Naive thymus-derived CD8-positive, alpha-beta T cell (primary cell): ENCODE measurements around the gene KIF1A. TPM values are rescaled to one million over a fixed set of nuclear protein-coding genes. Genes with fewer than 3 reads are reported as not detected.

Experiments used
- ATAC-seq, 2 donors: fragments of 150-1000 bp; cut with Tn5 transposase in 1 of 2; sonication (Bioruptor Pico), chemical (Tn5 transposase) in 1 of 2; 1 replicate in 1 of 2; 2 replicates in 1 of 2; pipeline ENCODE4 v1.10.0; 2021; ENCODE audit warnings: mild to moderate bottlenecking in 2 of 2, moderate library complexity in 2 of 2
- POLR2A ChIA-PET: fragments of 350-600 bp; sonication (Branson Sonifier 250); formaldehyde crosslinking; loops from one replicate; lab custom pipeline; 2021; ENCODE audit warnings: antibody characterized with exemption; lab: Charles Lee
- DNase-seq, 10 donors: peaks; one replicate each; pipeline versions ENCODE4 v3.0.0 to v3.0.0-alpha.2; 2020 to 2022
- H3K27ac Mint-ChIP-seq, 10 donors: one replicate each; pipeline ENCODE4 v1.8.0; 2020 to 2022; ENCODE audit warnings: mild to moderate bottlenecking in 10 of 10, mixed read lengths in 10 of 10, moderate library complexity in 4 of 10, inconsistent platforms in 1 of 10
- H3K27me3 Mint-ChIP-seq, 5 donors: one replicate each; pipeline ENCODE4 v1.8.0; 2021 to 2022; ENCODE audit warnings: mixed read lengths in 5 of 5
- H3K36me3 Mint-ChIP-seq, 3 donors: one replicate each; pipeline ENCODE4 v1.8.0; 2020 to 2022; ENCODE audit warnings: mixed read lengths in 3 of 3, mild to moderate bottlenecking in 2 of 3, inconsistent platforms in 1 of 3
- H3K4me1 Mint-ChIP-seq, 4 donors: one replicate each; pipeline ENCODE4 v1.8.0; 2021 to 2022; ENCODE audit warnings: mixed read lengths in 4 of 4
- H3K4me3 Mint-ChIP-seq, 10 donors: one replicate each; pipeline ENCODE4 v1.8.0; 2020 to 2022; ENCODE audit warnings: mild to moderate bottlenecking in 10 of 10, mixed read lengths in 10 of 10, moderate library complexity in 6 of 10, inconsistent platforms in 1 of 10
- H3K9me3 Mint-ChIP-seq, 9 donors: one replicate each; pipeline ENCODE4 v1.8.0; 2020 to 2022; ENCODE audit warnings: mixed read lengths in 9 of 9, mild to moderate bottlenecking in 3 of 9, inconsistent platforms in 1 of 9, moderate library complexity in 1 of 9
- polyA plus RNA-seq, 3 donors: library from polyadenylated mRNA; unstranded; fragments of 300-500 nt; fragmentation: Illumina TruSeq; gene quantifications; one replicate each; pipeline ENCODE4 v1.2.3, GENCODE V29; 2021
- total RNA-seq, 8 experiments: library from RNA in 2 of 8; stranded (reverse) in 2 of 8; gene quantifications; one replicate each; pipeline ENCODE4 v1.2.3 and lab custom pipeline; 2021 to 2026

The KIF1A gene
- total and polyA plus RNA-seq, 5 experiments from 2014 or later: 0.10 TPM; not detected in 4

- Mint-ChIP-seq H3K36me3 (no peaks in the 10 kb centered on the region), H3K27me3 (no peaks in the 10 kb centered on the region), H3K9me3 (no peaks in the 10 kb centered on the region), H3K4me3 (peak overlapping the region in 1 of 10 donors; percentile 38), H3K27ac (no peak overlapping the region), H3K4me1 (no peaks in the 10 kb centered on the region)
- no peak for DNase-seq
- ATAC-seq: no peak
- POLR2A ChIA-PET: no interaction called here
Measured at GRCh38 chr2:240716130-240716798, 103.8 kb downstream of the KIF1A start.

DNA sequence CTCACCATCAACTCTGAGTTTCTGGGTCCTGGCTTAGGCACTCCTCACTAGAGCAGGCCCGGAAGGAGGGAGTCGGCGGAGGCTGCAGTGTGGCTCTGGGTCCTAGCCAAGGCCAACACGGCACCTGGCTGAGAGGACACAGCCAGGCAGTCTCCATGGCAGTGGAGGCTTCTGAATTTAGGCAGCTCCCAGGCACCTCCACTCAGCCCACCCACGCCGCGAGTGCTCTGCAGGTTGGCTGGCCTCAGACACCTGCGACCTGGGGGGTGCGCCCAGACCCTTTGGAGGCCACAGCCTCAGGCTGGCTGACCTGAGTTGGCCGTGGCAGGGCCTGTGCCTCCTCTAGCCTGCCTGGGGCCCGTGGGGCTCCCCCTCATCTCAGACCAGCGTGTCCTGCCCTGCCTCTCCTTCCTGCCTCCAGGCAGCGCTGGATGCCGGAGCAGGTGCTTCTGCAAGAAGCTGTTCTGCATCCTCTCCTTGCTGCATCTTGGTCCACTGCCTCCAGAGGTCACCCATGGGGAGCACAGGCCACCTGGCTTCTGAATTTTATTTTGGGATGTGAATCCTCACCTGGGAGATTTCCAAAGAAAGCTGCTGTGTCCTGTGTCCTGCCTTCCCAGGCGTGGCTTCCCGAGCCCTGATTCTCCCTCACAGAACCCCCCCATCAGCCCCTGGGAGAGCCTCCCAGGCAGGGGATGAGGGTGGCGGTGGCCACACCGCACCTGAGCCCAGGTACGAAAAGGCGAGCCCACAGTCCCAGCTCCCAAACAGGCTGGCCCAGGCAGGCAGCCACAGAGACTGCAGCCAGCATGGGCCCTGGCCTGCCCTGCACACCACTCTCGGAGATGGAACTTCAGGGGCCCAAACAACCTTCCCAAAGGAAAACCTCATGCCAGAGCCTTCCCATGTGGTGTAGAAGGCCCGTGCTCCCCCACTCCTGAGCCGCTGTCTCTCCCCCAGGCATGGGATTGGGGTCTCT lies 105.0 kb downstream of the KIF1A start:
- DNase-seq (peak in 1 of 10 donors; percentile 3), ATAC-seq (no peak)
- H3K27me3 Mint-ChIP-seq: no peaks in the 10 kb centered on the region
- H3K9me3 Mint-ChIP-seq: no peaks in the 10 kb centered on the region
- no peaks in the 10 kb centered on the region for H3K36me3 Mint-ChIP-seq
- POLR2A ChIA-PET: no interaction called here
- peaks cover 0 to 2% (median 0%) of the 10 kb centered on the region in 4 donors for H3K4me1 Mint-ChIP-seq
- no peak overlapping the region for H3K27ac Mint-ChIP-seq
- no peak overlapping the region for H3K4me3 Mint-ChIP-seq

GRCh38 chr2:240713928-240714746 lies 105.9 kb downstream of the KIF1A start:
- Mint-ChIP-seq H3K27ac (peak overlapping the region in 2 of 10 donors; percentile 28 to 48), H3K36me3 (no peaks in the 10 kb centered on the region), H3K27me3 (no peaks in the 10 kb centered on the region), H3K4me1 (peaks cover 0 to 3% (median 0%) of the 10 kb centered on the region in 4 donors), H3K9me3 (no peaks in the 10 kb centered on the region), H3K4me3 (no peak overlapping the region)
- no peak for ATAC-seq
- POLR2A ChIA-PET: no interaction called here
- peak in 1 of 10 donors; percentile 3 for DNase-seq

GRCh38 chr2:240713071-240713927 lies 106.7 kb downstream of the KIF1A start:
- no peak for ATAC-seq
- Mint-ChIP-seq H3K9me3 (no peaks in the 10 kb centered on the region), H3K36me3 (no peaks in the 10 kb centered on the region), H3K27me3 (peaks cover 0 to 1% (median 0%) of the 10 kb centered on the region in 5 donors), H3K4me1 (peaks cover 0 to 3% (median 0%) of the 10 kb centered on the region in 4 donors), H3K27ac (peak overlapping the region in 2 of 10 donors; percentile 28 to 48), H3K4me3 (no peak overlapping the region)
- POLR2A ChIA-PET: no interaction called here
- DNase-seq: peak in 1 of 10 donors; percentile 50

- DNase-seq: no peak
- peaks cover 0 to 3% (median 0%) of the 10 kb centered on the region in 4 donors for H3K4me1 Mint-ChIP-seq
- POLR2A ChIA-PET: no interaction called here
Measured at GRCh38 chr2:240712121-240712520, 107.9 kb downstream of the KIF1A start.

GRCh38 chr2:240711701-240712100 lies 108.3 kb downstream of the KIF1A start:
- Mint-ChIP-seq H3K4me3 (no peak overlapping the region), H3K4me1 (peaks cover 0 to 3% (median 0%) of the 10 kb centered on the region in 4 donors), H3K27me3 (peaks cover 0 to 4% (median 0%) of the 10 kb centered on the region in 5 donors), H3K9me3 (no peaks in the 10 kb centered on the region), H3K27ac (no peak overlapping the region), H3K36me3 (no peaks in the 10 kb centered on the region)
- DNase-seq (peak in 1 of 10 donors; percentile 54), ATAC-seq (no peak)
- POLR2A ChIA-PET: no interaction called here

More at GRCh38 chr2:240712121-240712520, 107.9 kb downstream of the KIF1A start:
- no peak overlapping the region for H3K27ac Mint-ChIP-seq
- H3K4me3 Mint-ChIP-seq: no peak overlapping the region
- no peak for ATAC-seq
- H3K36me3 Mint-ChIP-seq: no peaks in the 10 kb centered on the region
- no peaks in the 10 kb centered on the region for H3K9me3 Mint-ChIP-seq
- H3K27me3 Mint-ChIP-seq: peaks cover 0 to 4% (median 0%) of the 10 kb centered on the region in 5 donors

DNA sequence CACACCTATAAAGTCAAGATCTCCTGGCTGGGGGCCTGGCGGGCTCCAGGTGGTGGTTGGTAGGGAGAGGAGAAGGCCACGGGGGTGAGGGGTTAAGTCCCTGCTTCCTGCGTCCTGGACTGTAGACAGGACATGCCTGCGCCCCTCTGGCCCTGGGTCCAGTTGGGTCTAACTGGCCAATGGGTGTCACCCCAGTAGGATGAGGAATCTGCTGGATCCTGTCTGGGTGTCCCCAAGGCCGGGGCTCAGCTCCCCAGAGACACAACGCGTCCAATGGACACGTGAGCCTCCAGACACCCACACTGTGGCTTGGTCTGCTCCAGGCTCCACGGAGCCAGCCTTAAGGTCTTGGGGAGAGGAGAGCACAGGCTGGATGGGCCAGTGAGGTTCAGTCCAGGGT lies 108.7 kb downstream of the KIF1A start:
- ATAC-seq (no peak), DNase-seq (no peak)
- Mint-ChIP-seq H3K27ac (no peak overlapping the region), H3K36me3 (no peaks in the 10 kb centered on the region), H3K4me1 (peaks cover 0 to 3% (median 0%) of the 10 kb centered on the region in 4 donors), H3K9me3 (no peaks in the 10 kb centered on the region), H3K4me3 (no peak overlapping the region), H3K27me3 (peaks cover 0 to 4% (median 0%) of the 10 kb centered on the region in 5 donors)
- POLR2A ChIA-PET: no interaction called here

DNA sequence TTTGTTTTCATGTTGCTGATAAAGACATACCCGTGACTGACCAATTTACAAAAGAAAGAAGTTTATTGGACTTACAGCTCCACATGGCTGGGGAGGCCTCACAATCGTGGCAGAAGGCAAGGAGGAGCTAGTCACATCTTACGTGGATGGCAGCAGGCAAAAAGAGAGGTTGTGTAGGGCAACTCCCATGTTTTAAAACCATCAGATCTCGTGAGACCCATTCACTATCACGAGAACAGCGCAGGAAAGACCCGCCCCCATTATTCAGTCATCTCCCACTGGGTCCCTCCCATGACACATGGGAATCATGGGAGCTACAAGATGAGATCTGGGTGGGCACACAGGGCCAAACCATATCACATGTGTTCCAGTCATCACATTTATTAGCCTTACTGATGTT lies 111.6 kb downstream of the KIF1A start:
- Mint-ChIP-seq H3K4me1 (peaks cover 13 to 17% (median 15%) of the 10 kb centered on the region in 4 donors), H3K27ac (peak overlapping the region in 1 of 10 donors; percentile 36), H3K4me3 (no peak overlapping the region), H3K36me3 (no peaks in the 10 kb centered on the region), H3K9me3 (no peaks in the 10 kb centered on the region), H3K27me3 (peaks cover 0 to 15% (median 3%) of the 10 kb centered on the region in 5 donors)
- ATAC-seq (no peak), DNase-seq (peak in 1 of 10 donors; percentile 11)
- POLR2A ChIA-PET: no interaction called here

GRCh38 chr2:240707821-240708220 lies 112.2 kb downstream of the KIF1A start:
- Mint-ChIP-seq H3K4me1 (peaks cover 13 to 20% (median 17%) of the 10 kb centered on the region in 4 donors), H3K4me3 (no peak overlapping the region), H3K27me3 (peaks cover under 1 to 22% (median 4%) of the 10 kb centered on the region in 5 donors), H3K9me3 (no peaks in the 10 kb centered on the region), H3K27ac (no peak overlapping the region), H3K36me3 (no peaks in the 10 kb centered on the region)
- DNase-seq: peak in 1 of 10 donors; percentile 3
- no peak for ATAC-seq
- POLR2A ChIA-PET: no interaction called here

DNA sequence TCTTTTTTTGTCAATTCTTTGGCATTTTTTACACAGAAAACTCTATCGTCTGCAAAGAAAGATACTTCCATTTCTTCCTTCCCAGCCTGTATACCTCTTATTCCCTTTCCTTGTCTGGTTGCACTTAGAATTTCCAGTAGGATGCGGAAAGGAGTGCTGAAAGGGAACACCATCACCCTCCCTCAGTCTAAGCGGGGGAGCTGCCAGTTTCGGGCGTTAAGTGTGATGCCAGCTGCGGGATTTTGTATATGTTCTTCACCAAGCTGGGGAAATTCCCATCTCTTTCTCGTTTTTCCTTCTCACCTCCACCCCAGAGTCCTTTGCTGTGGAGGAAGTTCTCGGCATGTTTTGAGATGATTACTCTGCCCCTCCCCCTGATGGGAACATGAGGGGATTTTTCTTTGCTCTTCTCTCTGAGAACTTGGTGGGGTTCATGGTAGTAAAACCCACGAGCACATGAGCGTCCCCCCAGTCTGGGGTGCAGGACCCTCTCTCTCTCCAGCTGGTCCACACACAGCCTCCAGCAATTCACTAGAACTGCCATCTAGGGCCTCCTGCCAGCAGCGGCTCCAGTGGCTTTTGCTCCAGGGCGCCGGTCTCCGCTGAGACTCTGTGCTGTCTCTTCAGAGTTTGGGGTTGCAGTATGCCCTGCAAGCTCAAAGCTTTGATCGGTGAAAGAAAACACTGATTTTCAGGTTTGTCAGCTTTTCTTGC lies 112.8 kb downstream of the KIF1A start:
- ATAC-seq: no peak
- POLR2A ChIA-PET: no interaction called here

More for the DNA sequence above, 112.8 kb downstream of the KIF1A start:
- peaks cover 13 to 23% (median 17%) of the 10 kb centered on the region in 4 donors for H3K4me1 Mint-ChIP-seq
- no peak overlapping the region for H3K4me3 Mint-ChIP-seq
- peaks cover 1 to 27% (median 8%) of the 10 kb centered on the region in 5 donors for H3K27me3 Mint-ChIP-seq
- DNase-seq: peak in 1 of 10 donors; percentile 31
- H3K36me3 Mint-ChIP-seq: no peaks in the 10 kb centered on the region
- H3K9me3 Mint-ChIP-seq: no peaks in the 10 kb centered on the region
- H3K27ac Mint-ChIP-seq: no peak overlapping the region
